Measurements from ENCODE around the gene TOMM22.

DNA sequence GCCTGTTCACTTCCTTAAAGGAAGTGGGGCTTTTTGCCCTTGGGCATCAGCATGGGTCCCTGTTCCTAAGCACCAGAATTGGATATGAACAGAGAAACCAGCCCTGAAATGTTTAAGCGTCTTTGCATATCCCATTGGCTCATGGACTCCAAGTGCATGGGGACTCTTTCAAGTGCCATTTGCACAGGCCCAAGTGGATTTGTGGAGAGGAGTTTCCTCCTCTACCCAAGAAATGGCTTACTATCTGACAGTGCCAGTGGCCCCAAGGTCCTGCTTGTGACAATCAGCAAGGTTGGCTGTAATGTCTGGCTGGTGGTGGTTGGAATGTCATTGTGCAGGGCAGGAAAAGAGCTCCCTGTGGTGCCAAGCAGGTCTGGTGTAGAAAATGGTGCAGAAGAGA is 4.0 kb downstream of the TOMM22 start:
- TF ChIP-seq, protein P1, sequence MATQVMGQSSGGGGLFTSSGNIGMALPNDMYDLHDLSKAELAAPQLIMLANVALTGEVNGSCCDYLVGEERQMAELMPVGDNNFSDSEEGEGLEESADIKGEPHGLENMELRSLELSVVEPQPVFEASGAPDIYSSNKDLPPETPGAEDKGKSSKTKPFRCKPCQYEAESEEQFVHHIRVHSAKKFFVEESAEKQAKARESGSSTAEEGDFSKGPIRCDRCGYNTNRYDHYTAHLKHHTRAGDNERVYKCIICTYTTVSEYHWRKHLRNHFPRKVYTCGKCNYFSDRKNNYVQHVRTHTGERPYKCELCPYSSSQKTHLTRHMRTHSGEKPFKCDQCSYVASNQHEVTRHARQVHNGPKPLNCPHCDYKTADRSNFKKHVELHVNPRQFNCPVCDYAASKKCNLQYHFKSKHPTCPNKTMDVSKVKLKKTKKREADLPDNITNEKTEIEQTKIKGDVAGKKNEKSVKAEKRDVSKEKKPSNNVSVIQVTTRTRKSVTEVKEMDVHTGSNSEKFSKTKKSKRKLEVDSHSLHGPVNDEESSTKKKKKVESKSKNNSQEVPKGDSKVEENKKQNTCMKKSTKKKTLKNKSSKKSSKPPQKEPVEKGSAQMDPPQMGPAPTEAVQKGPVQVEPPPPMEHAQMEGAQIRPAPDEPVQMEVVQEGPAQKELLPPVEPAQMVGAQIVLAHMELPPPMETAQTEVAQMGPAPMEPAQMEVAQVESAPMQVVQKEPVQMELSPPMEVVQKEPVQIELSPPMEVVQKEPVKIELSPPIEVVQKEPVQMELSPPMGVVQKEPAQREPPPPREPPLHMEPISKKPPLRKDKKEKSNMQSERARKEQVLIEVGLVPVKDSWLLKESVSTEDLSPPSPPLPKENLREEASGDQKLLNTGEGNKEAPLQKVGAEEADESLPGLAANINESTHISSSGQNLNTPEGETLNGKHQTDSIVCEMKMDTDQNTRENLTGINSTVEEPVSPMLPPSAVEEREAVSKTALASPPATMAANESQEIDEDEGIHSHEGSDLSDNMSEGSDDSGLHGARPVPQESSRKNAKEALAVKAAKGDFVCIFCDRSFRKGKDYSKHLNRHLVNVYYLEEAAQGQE (IDR thresholded peaks at IDR 0.05; ENCODE audit: unreplicated experiment), result no peak
- TF ChIP-seq ETS1 (IDR thresholded peaks at IDR 0.05) (no peak), EZH2 (IDR thresholded peaks at IDR 0.05; ENCODE audit: low read depth, unreplicated experiment) (no peak), POLR2AphosphoS5 (IDR thresholded peaks at IDR 0.05; ENCODE audit: low read depth) (no peak), CREB1 (CRISPR knock-in tag; IDR thresholded peaks at IDR 0.05; ENCODE audit: low read depth) (no peak), EZH2phosphoT487 (IDR thresholded peaks at IDR 0.05; ENCODE audit: unreplicated experiment) (no peak), NANOG (IDR thresholded peaks at IDR 0.05; ENCODE audit: borderline replicate concordance) (no peak), STAT1 (IDR thresholded peaks at IDR 0.05; ENCODE audit: unreplicated experiment) (no peak), ZNF114 (CRISPR knock-in tag; IDR thresholded peaks at IDR 0.05) (no peak), JUNB (IDR thresholded peaks at IDR 0.05; ENCODE audit: unreplicated experiment) (no peak)
- TF ChIP-seq, protein P2, sequence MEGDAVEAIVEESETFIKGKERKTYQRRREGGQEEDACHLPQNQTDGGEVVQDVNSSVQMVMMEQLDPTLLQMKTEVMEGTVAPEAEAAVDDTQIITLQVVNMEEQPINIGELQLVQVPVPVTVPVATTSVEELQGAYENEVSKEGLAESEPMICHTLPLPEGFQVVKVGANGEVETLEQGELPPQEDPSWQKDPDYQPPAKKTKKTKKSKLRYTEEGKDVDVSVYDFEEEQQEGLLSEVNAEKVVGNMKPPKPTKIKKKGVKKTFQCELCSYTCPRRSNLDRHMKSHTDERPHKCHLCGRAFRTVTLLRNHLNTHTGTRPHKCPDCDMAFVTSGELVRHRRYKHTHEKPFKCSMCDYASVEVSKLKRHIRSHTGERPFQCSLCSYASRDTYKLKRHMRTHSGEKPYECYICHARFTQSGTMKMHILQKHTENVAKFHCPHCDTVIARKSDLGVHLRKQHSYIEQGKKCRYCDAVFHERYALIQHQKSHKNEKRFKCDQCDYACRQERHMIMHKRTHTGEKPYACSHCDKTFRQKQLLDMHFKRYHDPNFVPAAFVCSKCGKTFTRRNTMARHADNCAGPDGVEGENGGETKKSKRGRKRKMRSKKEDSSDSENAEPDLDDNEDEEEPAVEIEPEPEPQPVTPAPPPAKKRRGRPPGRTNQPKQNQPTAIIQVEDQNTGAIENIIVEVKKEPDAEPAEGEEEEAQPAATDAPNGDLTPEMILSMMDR (conservative IDR thresholded peaks at IDR 0.05; ENCODE audit: low read depth in 2 of 2), result no peak
- TF ChIP-seq, protein P3, sequence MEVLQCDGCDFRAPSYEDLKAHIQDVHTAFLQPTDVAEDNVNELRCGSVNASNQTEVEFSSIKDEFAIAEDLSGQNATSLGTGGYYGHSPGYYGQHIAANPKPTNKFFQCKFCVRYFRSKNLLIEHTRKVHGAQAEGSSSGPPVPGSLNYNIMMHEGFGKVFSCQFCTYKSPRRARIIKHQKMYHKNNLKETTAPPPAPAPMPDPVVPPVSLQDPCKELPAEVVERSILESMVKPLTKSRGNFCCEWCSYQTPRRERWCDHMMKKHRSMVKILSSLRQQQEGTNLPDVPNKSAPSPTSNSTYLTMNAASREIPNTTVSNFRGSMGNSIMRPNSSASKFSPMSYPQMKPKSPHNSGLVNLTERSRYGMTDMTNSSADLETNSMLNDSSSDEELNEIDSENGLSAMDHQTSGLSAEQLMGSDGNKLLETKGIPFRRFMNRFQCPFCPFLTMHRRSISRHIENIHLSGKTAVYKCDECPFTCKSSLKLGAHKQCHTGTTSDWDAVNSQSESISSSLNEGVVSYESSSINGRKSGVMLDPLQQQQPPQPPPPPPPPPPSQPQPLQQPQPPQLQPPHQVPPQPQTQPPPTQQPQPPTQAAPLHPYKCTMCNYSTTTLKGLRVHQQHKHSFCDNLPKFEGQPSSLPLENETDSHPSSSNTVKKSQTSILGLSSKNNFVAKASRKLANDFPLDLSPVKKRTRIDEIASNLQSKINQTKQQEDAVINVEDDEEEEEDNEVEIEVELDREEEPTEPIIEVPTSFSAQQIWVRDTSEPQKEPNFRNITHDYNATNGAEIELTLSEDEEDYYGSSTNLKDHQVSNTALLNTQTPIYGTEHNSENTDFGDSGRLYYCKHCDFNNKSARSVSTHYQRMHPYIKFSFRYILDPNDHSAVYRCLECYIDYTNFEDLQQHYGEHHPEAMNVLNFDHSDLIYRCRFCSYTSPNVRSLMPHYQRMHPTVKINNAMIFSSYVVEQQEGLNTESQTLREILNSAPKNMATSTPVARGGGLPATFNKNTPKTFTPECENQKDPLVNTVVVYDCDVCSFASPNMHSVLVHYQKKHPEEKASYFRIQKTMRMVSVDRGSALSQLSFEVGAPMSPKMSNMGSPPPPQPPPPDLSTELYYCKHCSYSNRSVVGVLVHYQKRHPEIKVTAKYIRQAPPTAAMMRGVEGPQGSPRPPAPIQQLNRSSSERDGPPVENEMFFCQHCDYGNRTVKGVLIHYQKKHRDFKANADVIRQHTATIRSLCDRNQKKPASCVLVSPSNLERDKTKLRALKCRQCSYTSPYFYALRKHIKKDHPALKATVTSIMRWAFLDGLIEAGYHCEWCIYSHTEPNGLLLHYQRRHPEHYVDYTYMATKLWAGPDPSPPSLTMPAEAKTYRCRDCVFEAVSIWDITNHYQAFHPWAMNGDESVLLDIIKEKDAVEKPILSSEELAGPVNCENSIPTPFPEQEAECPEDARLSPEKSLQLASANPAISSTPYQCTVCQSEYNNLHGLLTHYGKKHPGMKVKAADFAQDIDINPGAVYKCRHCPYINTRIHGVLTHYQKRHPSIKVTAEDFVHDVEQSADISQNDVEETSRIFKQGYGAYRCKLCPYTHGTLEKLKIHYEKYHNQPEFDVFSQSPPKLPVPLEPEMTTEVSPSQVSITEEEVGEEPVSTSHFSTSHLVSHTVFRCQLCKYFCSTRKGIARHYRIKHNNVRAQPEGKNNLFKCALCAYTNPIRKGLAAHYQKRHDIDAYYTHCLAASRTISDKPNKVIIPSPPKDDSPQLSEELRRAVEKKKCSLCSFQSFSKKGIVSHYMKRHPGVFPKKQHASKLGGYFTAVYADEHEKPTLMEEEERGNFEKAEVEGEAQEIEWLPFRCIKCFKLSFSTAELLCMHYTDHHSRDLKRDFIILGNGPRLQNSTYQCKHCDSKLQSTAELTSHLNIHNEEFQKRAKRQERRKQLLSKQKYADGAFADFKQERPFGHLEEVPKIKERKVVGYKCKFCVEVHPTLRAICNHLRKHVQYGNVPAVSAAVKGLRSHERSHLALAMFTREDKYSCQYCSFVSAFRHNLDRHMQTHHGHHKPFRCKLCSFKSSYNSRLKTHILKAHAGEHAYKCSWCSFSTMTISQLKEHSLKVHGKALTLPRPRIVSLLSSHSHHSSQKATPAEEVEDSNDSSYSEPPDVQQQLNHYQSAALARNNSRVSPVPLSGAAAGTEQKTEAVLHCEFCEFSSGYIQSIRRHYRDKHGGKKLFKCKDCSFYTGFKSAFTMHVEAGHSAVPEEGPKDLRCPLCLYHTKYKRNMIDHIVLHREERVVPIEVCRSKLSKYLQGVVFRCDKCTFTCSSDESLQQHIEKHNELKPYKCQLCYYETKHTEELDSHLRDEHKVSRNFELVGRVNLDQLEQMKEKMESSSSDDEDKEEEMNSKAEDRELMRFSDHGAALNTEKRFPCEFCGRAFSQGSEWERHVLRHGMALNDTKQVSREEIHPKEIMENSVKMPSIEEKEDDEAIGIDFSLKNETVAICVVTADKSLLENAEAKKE (CRISPR knock-in tag; IDR thresholded peaks at IDR 0.05), result no peak

Data from GM23338 (cell line).